ENCODE results near the gene ZCCHC10. TPM values are rescaled to one million over a fixed set of nuclear protein-coding genes. Genes with fewer than 3 reads are reported as not detected.
"Not testable (repeated sequence)": the region's sequence is repeated elsewhere in the genome, so short reads cannot be mapped to it uniquely, and the experiment has no call there.

Gene ZCCHC10
- polyA plus RNA-seq, 3 donors from 2014 or later = 44.4 to 47.6 (median 44.5) TPM

DNA sequence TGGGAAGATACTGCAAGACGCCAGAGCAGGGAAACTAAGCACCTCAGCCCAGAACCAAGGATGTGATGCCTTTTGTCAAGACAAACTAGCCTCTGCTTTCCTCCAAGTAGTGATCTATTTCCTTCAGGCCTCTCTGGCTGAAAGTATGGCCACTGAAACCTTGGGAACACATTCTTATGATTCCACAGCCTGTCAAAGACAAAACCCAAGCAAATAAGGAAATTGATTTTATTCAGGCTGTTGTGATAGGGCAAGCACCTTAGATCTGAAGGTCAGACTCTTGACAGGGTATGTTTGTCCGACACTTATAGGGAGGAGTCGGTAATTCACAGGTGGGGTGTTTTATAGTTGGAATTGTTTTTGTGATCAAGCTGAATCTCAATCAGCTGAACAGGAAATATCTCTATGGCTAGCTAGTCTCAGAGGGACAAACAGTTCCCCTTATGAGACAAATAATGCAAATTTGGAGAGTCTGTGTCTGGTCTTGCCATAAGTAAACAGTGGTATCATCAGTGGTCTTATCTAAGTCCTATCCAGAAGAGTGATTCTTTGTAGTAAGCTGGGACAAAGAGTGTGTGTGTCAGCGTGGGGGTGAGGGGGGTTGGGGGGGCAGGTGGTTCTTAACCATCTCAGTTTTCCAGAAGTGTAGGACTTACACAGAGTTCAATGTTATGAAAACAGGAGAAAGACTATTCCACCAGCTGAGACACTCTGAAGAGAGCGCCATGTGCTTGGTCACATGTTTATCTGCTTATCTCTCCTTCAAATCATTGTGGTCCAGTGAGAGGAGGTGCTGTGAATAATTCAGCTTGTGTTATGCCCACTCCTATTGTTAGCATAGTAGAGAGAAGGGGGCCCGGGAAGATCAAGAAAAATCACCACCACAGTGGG lies 6.7 kb upstream of the ZCCHC10 start:
- no peaks in the 10 kb centered on the region for H3K36me3 Mint-ChIP-seq
- H3K27me3 Mint-ChIP-seq (ENCODE audit: low read depth in 3 of 3) = peaks cover 2 to 6% (median 3%) of the 10 kb centered on the region in 3 donors
- DNase-seq = peak; percentile 21 to 42 (median 28)
- H3K4me1 Mint-ChIP-seq = peaks cover 7 to 12% of the 10 kb centered on the region in 2 donors
- peak overlapping the region in 1 of 5 donors; percentile 19 for H3K4me3 Mint-ChIP-seq
- H3K9me3 Mint-ChIP-seq = no peaks in the 10 kb centered on the region
- peak overlapping the region in 2 of 6 donors; percentile 6 to 31 for H3K27ac Mint-ChIP-seq

DNA sequence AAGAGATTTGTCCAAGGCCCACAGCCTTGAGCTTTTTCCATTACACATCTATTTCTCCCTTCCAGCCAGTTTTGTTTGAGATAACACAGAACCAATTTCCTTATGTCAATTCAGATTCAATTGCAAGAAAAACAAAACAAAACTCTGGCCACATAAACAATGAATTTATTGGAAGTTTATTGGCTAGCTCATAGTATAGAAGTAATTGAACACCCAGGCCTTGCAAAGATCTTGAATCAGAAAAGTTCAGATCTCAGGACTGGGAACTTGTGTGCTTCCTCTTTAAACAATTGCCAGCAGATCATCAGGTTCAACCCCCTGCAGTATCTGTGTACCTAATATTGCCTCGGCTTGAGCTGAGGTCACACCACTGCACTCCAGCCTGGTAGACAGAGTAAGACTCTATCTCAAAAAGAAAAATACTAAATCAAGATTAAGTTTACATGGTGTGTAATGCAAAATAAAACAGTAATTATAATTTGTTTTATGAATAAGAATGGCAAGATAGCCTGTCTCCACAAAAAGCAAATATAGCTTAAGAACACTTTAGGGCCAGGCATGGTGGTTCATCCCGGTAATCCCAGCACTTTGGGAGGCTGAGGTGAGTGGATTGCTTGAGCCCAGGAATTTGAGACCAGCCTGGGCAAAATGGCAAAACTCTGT lies 4.1 kb upstream of the ZCCHC10 start:
- no peak overlapping the region for H3K27ac Mint-ChIP-seq
- peaks cover 1 to 10% (median 2%) of the 10 kb centered on the region in 3 donors for H3K27me3 Mint-ChIP-seq (ENCODE audit: low read depth in 3 of 3)
- H3K4me3 Mint-ChIP-seq = no peak overlapping the region

DNA sequence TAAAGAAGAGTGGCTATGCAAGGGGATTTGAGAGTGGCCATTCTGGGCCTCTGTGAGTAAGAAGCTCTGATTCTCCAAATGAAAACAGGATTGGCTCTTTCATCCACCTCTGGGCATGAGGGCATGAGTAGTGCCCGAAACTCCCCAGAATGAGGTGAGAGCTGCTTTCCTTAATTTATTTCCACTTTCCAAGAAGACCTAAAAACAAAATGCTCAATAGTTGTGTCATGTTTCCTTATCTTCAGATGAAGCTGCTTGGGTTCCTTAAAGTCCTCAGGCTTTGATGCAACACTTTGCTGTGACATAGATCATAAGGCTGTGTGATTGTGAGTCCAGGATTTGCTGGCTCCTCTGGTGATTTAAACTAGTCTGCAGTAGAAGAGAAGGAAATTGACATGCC lies 3.1 kb upstream of the ZCCHC10 start:
- Mint-ChIP-seq H3K4me1 (peaks cover 20 to 38% of the 10 kb centered on the region in 2 donors), H3K27me3 (ENCODE audit: low read depth in 3 of 3) (peaks cover 1 to 8% (median 4%) of the 10 kb centered on the region in 3 donors), H3K9me3 (no peaks in the 10 kb centered on the region), H3K4me3 (no peak overlapping the region), H3K27ac (no peak overlapping the region), H3K36me3 (no peaks in the 10 kb centered on the region)
- DNase-seq = no peak

More for the DNA sequence above, 4.1 kb upstream of the ZCCHC10 start:
- H3K4me1 Mint-ChIP-seq = peaks cover 16 to 27% of the 10 kb centered on the region in 2 donors
- no peak for DNase-seq
- H3K9me3 Mint-ChIP-seq = no peaks in the 10 kb centered on the region
- H3K36me3 Mint-ChIP-seq = no peaks in the 10 kb centered on the region

DNA sequence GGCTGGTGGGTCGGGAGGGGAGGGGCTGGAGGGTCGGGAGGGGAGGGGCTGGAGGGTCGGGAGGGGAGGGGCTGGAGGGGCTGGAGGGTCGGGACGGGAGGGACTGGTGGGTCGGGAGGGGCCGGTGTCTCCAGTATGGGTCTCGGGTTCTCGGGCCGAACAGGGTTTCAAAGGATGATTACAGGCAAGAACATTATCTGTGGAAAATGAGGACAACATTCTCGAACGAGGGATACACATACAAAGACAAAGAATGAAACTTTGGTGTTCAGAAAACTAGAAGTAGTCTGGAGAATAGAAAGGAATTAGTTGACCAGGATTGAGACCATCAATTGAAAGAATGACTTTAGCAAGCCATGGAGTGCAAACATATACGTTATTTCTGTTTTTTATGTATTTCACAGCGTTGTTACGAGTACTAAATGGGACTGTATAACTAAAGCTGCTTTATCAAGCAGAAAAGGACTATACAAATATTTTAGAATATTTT lies 360 bp upstream of the ZCCHC10 start:
- Mint-ChIP-seq H3K9me3 (no peaks in the 10 kb centered on the region), H3K27ac (peak overlapping the region; percentile 75 to 96 (median 91)), H3K36me3 (no peaks in the 10 kb centered on the region), H3K27me3 (ENCODE audit: low read depth in 3 of 3) (peaks cover 1 to 8% (median 2%) of the 10 kb centered on the region in 3 donors), H3K4me1 (peaks cover 20 to 38% of the 10 kb centered on the region in 2 donors), H3K4me3 (peak overlapping the region; percentile 95 to 98 (median 96))
- no peak for DNase-seq

DNA sequence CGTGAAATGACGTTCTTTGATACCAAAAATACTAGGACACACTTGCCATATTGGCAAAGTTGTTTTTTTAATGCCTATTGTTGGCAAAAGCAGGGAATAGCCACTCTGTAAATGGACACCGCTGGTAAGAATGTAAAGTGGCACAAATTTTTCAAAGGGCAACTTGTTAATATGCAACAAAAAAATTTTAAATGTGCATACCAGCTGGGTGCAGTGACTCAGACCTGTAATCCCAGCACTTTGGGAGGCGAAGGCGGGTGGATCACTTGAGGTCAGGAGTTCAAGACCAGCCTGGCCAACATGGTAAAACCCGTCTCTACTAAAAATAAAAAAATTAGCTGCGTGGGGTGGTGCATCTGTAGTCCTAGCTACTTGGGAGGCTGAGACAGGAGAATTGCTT lies 6.9 kb downstream of the ZCCHC10 start:
- not testable (repeated sequence) for H3K9me3 Mint-ChIP-seq; DNase-seq; H3K36me3 Mint-ChIP-seq; H3K4me3 Mint-ChIP-seq; H3K27ac Mint-ChIP-seq; H3K27me3 Mint-ChIP-seq (ENCODE audit: low read depth in 3 of 3)
- H3K4me1 Mint-ChIP-seq = peaks cover 9 to 21% of the 10 kb centered on the region in 2 donors

DNA sequence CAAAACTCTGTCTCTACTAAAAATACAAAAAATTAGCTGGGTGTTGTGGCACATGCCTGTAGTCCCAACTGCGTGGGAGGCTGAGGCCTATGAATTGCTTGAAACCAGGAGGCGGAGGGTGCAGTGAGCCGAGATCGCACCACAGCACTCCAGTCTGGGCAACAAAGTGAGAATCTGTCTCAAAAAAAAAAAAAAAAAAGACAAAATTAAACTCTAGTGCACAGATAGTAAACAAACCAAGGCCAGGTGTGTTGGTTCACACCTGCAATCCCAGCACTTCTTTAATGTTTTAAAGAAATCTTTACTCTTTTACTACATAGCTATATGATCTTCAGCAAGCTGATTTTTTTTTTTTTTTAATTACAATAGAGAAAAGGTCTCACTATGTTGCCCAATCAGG lies 8.4 kb downstream of the ZCCHC10 start:
- H3K4me3 Mint-ChIP-seq = no peak overlapping the region
- H3K9me3 Mint-ChIP-seq = no peaks in the 10 kb centered on the region
- peaks cover 3 to 14% of the 10 kb centered on the region in 2 donors for H3K4me1 Mint-ChIP-seq
- H3K27me3 Mint-ChIP-seq (ENCODE audit: low read depth in 3 of 3) = peaks cover 0 to 2% (median 0%) of the 10 kb centered on the region in 3 donors
- no peak overlapping the region for H3K27ac Mint-ChIP-seq
- no peak for DNase-seq
- peaks cover 0 to 7% (median 0%) of the 10 kb centered on the region in 3 donors for H3K36me3 Mint-ChIP-seq

DNA sequence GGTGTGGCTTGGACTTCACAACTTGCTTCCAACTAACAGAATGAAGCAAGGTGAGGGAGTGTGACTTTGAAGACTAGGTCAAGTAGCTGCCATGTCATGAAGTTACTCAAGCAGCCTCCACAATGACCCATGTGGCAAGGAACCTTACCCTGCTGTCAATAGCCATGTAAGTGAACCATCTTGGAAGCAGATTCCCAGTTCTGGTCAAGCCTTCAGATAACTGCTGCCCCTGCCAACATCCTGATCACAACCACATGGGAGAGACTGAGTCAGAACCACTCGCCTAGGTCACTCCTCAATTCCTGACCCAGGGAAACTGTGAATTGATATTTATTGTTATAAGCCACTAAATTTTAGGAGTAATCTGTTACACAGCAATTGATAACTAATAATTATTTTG lies 10.9 kb downstream of the ZCCHC10 start:
- peaks cover 0 to 2% (median 0%) of the 10 kb centered on the region in 3 donors for H3K27me3 Mint-ChIP-seq (ENCODE audit: low read depth in 3 of 3)
- H3K9me3 Mint-ChIP-seq = no peaks in the 10 kb centered on the region
- peaks cover 3 to 10% of the 10 kb centered on the region in 2 donors for H3K4me1 Mint-ChIP-seq
- no peak overlapping the region for H3K4me3 Mint-ChIP-seq
- H3K36me3 Mint-ChIP-seq = peaks cover 0 to 7% (median 0%) of the 10 kb centered on the region in 3 donors
- H3K27ac Mint-ChIP-seq = no peak overlapping the region
- no peak for DNase-seq

DNA sequence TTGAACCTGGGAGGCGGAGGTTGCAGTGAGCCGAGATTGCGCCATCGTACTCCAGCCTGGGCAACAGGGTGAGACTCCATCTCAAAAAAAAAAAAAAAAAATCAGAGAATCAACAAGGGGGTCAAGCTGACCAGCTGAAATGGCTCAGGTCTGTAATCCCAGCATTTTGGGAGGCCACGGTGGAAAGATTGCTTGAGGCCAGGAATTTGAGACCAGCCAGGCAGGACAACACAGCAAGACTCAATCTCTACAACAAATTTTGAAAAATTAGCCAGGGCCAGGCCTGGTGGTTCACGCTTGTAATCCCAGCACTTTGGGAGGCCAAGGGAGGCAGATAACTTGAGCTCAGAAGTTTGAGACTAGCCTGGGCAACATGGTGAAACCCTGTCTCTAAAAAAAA lies 17.9 kb downstream of the ZCCHC10 start:
- not testable (repeated sequence) for H3K27me3 Mint-ChIP-seq (ENCODE audit: low read depth in 3 of 3); H3K4me1 Mint-ChIP-seq; DNase-seq; H3K9me3 Mint-ChIP-seq; H3K4me3 Mint-ChIP-seq
- peak overlapping the region in 1 of 6 donors; percentile 4 for H3K27ac Mint-ChIP-seq
- peaks cover 0 to 11% (median 10%) of the 10 kb centered on the region in 3 donors for H3K36me3 Mint-ChIP-seq

DNA sequence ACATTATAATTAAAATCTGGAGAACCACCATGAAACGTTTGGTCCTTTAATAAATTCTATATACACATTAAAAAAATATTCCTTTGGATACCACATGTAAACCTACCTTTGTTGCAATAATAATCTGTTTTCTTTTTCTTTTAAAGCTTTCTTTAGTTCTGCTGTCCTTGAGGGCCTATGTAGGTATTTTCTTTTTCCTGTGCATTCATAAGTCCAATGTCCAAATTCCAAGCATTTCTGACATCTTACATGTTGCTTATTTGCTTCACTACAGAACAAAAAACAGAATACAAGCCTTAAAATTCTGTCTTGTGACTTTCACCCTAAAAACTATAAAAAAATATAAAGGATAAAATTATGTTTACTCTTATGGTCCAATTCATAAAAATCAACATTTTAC lies 19.7 kb downstream of the ZCCHC10 start:
- H3K27me3 Mint-ChIP-seq (ENCODE audit: low read depth in 3 of 3) = no peaks in the 10 kb centered on the region
- no peak for DNase-seq
- H3K4me3 Mint-ChIP-seq = no peak overlapping the region
- H3K27ac Mint-ChIP-seq = no peak overlapping the region
- H3K36me3 Mint-ChIP-seq = peaks cover 0 to 15% (median 11%) of the 10 kb centered on the region in 3 donors
- no peaks in the 10 kb centered on the region for H3K9me3 Mint-ChIP-seq
- H3K4me1 Mint-ChIP-seq = no peaks in the 10 kb centered on the region

DNA sequence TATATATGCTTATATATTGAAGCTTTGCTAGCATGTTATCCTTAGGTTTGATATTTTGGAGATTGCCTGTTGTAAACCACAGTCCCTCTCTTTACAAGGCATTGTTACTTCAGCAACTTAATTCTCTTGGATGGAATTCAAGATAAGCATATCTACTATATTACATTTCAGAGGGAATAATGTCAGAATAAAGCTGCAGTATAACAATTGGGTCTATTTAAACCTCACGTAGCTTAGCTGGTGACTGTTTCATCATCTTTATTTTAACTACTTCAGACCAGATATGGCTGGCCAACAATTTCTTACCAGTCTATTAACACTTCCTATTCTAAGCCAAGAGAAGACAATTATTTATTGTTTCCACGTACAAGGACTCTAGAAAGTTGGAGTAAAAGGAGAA lies 27.1 kb downstream of the ZCCHC10 start:
- Mint-ChIP-seq H3K4me3 (no peak overlapping the region), H3K9me3 (no peaks in the 10 kb centered on the region), H3K27me3 (ENCODE audit: low read depth in 3 of 3) (no peaks in the 10 kb centered on the region), H3K36me3 (peaks cover 0 to 14% (median 3%) of the 10 kb centered on the region in 3 donors), H3K27ac (peak overlapping the region in 1 of 6 donors; percentile 28), H3K4me1 (no peaks in the 10 kb centered on the region)
- no peak for DNase-seq

DNA sequence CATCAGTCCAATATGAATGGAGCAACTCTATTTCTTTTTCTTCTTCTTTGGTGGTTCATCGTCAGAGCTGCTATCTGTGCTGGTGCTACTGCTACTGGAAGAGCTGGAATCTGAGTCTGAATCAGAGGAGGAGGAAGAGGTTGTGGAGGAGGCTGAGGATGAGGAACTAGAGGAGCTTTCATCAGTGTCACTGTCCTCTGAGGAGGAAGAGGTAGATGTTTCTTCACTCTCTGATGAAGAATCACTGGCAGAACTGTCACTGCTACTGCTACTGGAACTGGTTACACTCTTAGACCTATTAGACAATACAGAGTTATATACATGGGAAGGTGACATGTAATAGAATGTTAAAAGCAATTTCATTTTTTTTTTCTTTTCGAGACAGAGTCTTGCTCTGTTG lies 27.8 kb downstream of the ZCCHC10 start:
- H3K9me3 Mint-ChIP-seq = no peaks in the 10 kb centered on the region
- H3K4me1 Mint-ChIP-seq = no peaks in the 10 kb centered on the region
- no peaks in the 10 kb centered on the region for H3K27me3 Mint-ChIP-seq (ENCODE audit: low read depth in 3 of 3)
- H3K27ac Mint-ChIP-seq = peak overlapping the region in 3 of 6 donors; percentile 1 to 54 (median 41)
- H3K36me3 Mint-ChIP-seq = peaks cover 0 to 14% (median 3%) of the 10 kb centered on the region in 3 donors
- DNase-seq = no peak
- no peak overlapping the region for H3K4me3 Mint-ChIP-seq

DNA sequence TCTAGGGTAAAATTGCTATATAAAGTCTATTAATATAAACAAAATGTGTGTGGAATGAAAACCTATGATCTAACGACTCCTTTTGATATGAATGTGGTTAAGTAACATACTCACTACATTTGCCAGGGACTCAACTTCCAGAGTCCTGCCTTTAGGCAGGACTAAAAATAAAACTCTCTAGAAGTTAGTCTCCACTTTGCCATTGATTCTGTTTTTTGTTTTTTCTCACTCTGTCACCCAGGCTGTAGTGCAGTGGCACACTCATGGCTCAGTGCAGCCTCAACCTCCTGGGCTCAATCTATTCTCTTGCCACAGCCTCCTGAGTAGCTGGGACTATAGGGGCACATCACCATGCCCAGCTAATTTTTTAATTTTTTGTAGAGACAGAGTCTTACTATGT lies 30.0 kb downstream of the ZCCHC10 start:
- H3K27ac Mint-ChIP-seq = no peak overlapping the region
- H3K4me3 Mint-ChIP-seq = no peak overlapping the region
- DNase-seq = no peak
- H3K9me3 Mint-ChIP-seq = no peaks in the 10 kb centered on the region
- H3K4me1 Mint-ChIP-seq = no peaks in the 10 kb centered on the region
- peaks cover 0 to 9% (median 3%) of the 10 kb centered on the region in 3 donors for H3K36me3 Mint-ChIP-seq
- H3K27me3 Mint-ChIP-seq (ENCODE audit: low read depth in 3 of 3) = no peaks in the 10 kb centered on the region

DNA sequence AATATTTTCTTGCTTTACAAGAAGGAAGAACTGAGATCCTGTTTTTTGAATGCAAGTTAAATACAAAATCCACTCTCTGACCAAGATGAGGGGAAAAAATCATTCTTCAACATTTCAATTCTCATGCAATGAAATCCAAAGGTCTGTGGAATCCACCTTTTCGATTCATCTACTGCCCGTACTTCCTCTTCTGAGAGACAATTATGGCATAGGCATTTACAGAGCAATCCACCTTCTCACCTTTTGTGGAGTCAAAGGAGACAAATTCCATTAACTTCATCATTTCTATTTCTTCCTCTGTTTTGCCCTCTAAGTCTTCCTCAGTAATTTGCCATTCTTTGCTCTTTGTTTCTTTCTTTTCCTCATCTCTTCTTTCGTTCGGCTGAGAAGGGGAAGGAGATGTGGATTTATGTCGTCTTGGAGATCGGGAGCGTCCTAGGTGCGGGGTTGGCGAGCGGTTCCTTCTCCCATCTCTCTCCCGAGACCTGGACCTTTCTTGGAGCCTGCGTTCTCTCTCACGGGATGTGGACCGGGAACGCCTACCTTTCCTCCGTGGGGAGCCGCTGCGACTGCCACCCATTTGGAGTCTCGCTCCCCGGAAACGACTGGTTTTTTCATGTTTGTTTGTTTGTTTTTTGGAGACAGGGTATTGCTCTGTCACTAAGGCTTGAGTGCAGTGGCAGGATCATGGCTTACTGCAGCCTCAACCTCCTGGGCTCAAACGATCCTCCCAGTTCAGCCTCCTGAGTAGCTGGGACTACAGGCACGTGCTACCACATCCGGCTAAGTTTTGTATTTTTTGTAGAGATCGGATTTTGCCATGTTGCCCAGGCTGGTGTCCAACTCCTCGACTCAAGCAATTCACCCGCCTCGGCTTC lies 38.6 kb downstream of the ZCCHC10 start:
- H3K4me3 Mint-ChIP-seq = no peak overlapping the region
- H3K9me3 Mint-ChIP-seq = no peaks in the 10 kb centered on the region
- no peaks in the 10 kb centered on the region for H3K27me3 Mint-ChIP-seq (ENCODE audit: low read depth in 3 of 3)
- no peaks in the 10 kb centered on the region for H3K4me1 Mint-ChIP-seq
- no peak overlapping the region for H3K27ac Mint-ChIP-seq
- H3K36me3 Mint-ChIP-seq = no peaks in the 10 kb centered on the region
- DNase-seq = no peak

Data from immature natural killer cell (primary cell).